ENCODE data around the gene SOBP. TPM values are rescaled to one million over a fixed set of nuclear protein-coding genes. Genes with fewer than 3 reads are reported as not detected.

SOBP gene
- total RNA-seq, 4 donors from 2014 or later: 2.6 to 21.2 (median 8.7) TPM

- Histone ChIP-seq H3K36me3 (no peaks in the 10 kb centered on the region), H3K27ac (no peak overlapping the region), H3K9me3 (no peaks in the 10 kb centered on the region), H3K4me3 (no peak overlapping the region), H3K27me3 (no peaks in the 10 kb centered on the region), H3K4me1 (no peaks in the 10 kb centered on the region)
- TF ChIP-seq POLR2A (IDR thresholded peaks at IDR 0.05) (no peak), CTCF (IDR thresholded peaks at IDR 0.05) (no peak)
- intact Hi-C loops (cut with DNase I; ENCODE audit: low total_unique reads): no loop called here
- DNase-seq: no peak
Measured at GRCh38 chr6:107642095-107642860, 152.4 kb downstream of the SOBP start.

GRCh38 chr6:107642861-107643328 lies 153.0 kb downstream of the SOBP start:
- no peak for DNase-seq
- intact Hi-C loops (cut with DNase I; ENCODE audit: low total_unique reads): no loop called here
- H3K36me3 ChIP-seq: no peaks in the 10 kb centered on the region
- H3K27ac ChIP-seq: no peak overlapping the region
- no peak overlapping the region for H3K4me3 ChIP-seq
- H3K9me3 ChIP-seq: no peaks in the 10 kb centered on the region
- no peaks in the 10 kb centered on the region for H3K4me1 ChIP-seq
- no peaks in the 10 kb centered on the region for H3K27me3 ChIP-seq
- no peak for TF ChIP-seq CTCF (IDR thresholded peaks at IDR 0.05)
- TF ChIP-seq POLR2A (IDR thresholded peaks at IDR 0.05): no peak

- DNase-seq: no peak
- Histone ChIP-seq H3K27me3 (no peaks in the 10 kb centered on the region), H3K4me1 (no peaks in the 10 kb centered on the region), H3K36me3 (no peaks in the 10 kb centered on the region), H3K4me3 (no peak overlapping the region), H3K9me3 (no peaks in the 10 kb centered on the region), H3K27ac (no peak overlapping the region)
- TF ChIP-seq CTCF (IDR thresholded peaks at IDR 0.05) (no peak), POLR2A (IDR thresholded peaks at IDR 0.05) (no peak)
- intact Hi-C loops (cut with DNase I; ENCODE audit: low total_unique reads): no loop called here
Measured at GRCh38 chr6:107644513-107644912, 154.6 kb downstream of the SOBP start.

- Histone ChIP-seq H3K9me3 (no peaks in the 10 kb centered on the region), H3K36me3 (no peaks in the 10 kb centered on the region), H3K27me3 (no peaks in the 10 kb centered on the region), H3K4me3 (no peak overlapping the region), H3K27ac (no peak overlapping the region), H3K4me1 (no peaks in the 10 kb centered on the region)
- TF ChIP-seq POLR2A (IDR thresholded peaks at IDR 0.05) (no peak), CTCF (IDR thresholded peaks at IDR 0.05) (no peak)
- no peak for DNase-seq
- intact Hi-C loops (cut with DNase I; ENCODE audit: low total_unique reads): no loop called here
Measured at GRCh38 chr6:107645740-107646139, 155.8 kb downstream of the SOBP start.

- Histone ChIP-seq H3K4me3 (no peak overlapping the region), H3K27ac (no peak overlapping the region), H3K9me3 (no peaks in the 10 kb centered on the region), H3K27me3 (no peaks in the 10 kb centered on the region), H3K4me1 (no peaks in the 10 kb centered on the region), H3K36me3 (no peaks in the 10 kb centered on the region)
- intact Hi-C loops (cut with DNase I; ENCODE audit: low total_unique reads): no loop called here
- no peak for TF ChIP-seq CTCF (IDR thresholded peaks at IDR 0.05)
- DNase-seq: peak in 1 of 2 donors; percentile 43
Measured at GRCh38 chr6:107646176-107646575, 156.3 kb downstream of the SOBP start.
